ENCODE measurements around the gene TSPAN18. TPM values are rescaled to one million over a fixed set of nuclear protein-coding genes. Genes with fewer than 3 reads are reported as not detected.
A peak's percentile ranks its signal among the peaks of the same experiment; 100 is the strongest.
"Not testable (repeated sequence)": the region's sequence is repeated elsewhere in the genome, so short reads cannot be mapped to it uniquely, and the experiment has no call there.

The TSPAN18 gene
- total RNA-seq, 1 donor from 2014 or later, result 13.9 TPM

- DNase-seq (ENCODE audit: low spot score in 2 of 2) (no peak), FAIRE-seq (no peak)
These were observed 132.2 kb downstream of the TSPAN18 start for GRCh38 chr11:44858796-44859527.

GRCh38 chr11:44859528-44859925, 132.8 kb downstream of the TSPAN18 start:
- no peak for FAIRE-seq
- no peak for DNase-seq (ENCODE audit: low spot score in 2 of 2)

- FAIRE-seq (no peak), DNase-seq (ENCODE audit: low spot score in 2 of 2) (no peak)
These were observed 133.6 kb downstream of the TSPAN18 start for GRCh38 chr11:44860346-44860745.

- DNase-seq (ENCODE audit: low spot score in 2 of 2), result peak in 1 of 2 donors; percentile 27
- no peak for FAIRE-seq
These were observed 135.2 kb downstream of the TSPAN18 start for GRCh38 chr11:44861849-44862557.

- DNase-seq (ENCODE audit: low spot score in 2 of 2) (no peak), FAIRE-seq (no peak)
These were observed 135.9 kb downstream of the TSPAN18 start for GRCh38 chr11:44862558-44863101.

GRCh38 chr11:44863231-44863630, 136.5 kb downstream of the TSPAN18 start:
- FAIRE-seq (no peak), DNase-seq (ENCODE audit: low spot score in 2 of 2) (no peak)

- FAIRE-seq, result no peak
- no peak for DNase-seq (ENCODE audit: low spot score in 2 of 2)
These were observed 139.1 kb downstream of the TSPAN18 start for GRCh38 chr11:44865866-44866272.

- FAIRE-seq, result no peak
- no peak for DNase-seq (ENCODE audit: low spot score in 2 of 2)
These were observed 139.5 kb downstream of the TSPAN18 start for GRCh38 chr11:44866286-44866685.

GRCh38 chr11:44868021-44868420, 141.3 kb downstream of the TSPAN18 start:
- DNase-seq (ENCODE audit: low spot score in 2 of 2) (no peak), FAIRE-seq (no peak)

- FAIRE-seq, result no peak
- DNase-seq (ENCODE audit: low spot score in 2 of 2), result no peak
These were observed 142.0 kb downstream of the TSPAN18 start for GRCh38 chr11:44868455-44869421.

- no peak for DNase-seq (ENCODE audit: low spot score in 2 of 2)
- no peak for FAIRE-seq
These were observed 143.4 kb downstream of the TSPAN18 start for GRCh38 chr11:44870181-44870580.

GRCh38 chr11:44870615-44871176, 143.9 kb downstream of the TSPAN18 start:
- no peak for FAIRE-seq

GRCh38 chr11:44871682-44872081, 144.9 kb downstream of the TSPAN18 start:
- not testable (repeated sequence) for DNase-seq (ENCODE audit: low spot score in 2 of 2); FAIRE-seq

More at GRCh38 chr11:44870615-44871176, 143.9 kb downstream of the TSPAN18 start:
- DNase-seq (ENCODE audit: low spot score in 2 of 2), result no peak

- FAIRE-seq (no peak), DNase-seq (ENCODE audit: low spot score in 2 of 2) (no peak)
These were observed 145.8 kb downstream of the TSPAN18 start for GRCh38 chr11:44872556-44872955.

GRCh38 chr11:44873537-44873936, 146.8 kb downstream of the TSPAN18 start:
- FAIRE-seq (no peak), DNase-seq (ENCODE audit: low spot score in 2 of 2) (no peak)

- DNase-seq (ENCODE audit: low spot score in 2 of 2) (no peak), FAIRE-seq (no peak)
These were observed 147.5 kb downstream of the TSPAN18 start for GRCh38 chr11:44874284-44874683.

GRCh38 chr11:44875037-44875436, 148.3 kb downstream of the TSPAN18 start:
- FAIRE-seq (no peak), DNase-seq (ENCODE audit: low spot score in 2 of 2) (no peak)

GRCh38 chr11:44876194-44876723, 149.5 kb downstream of the TSPAN18 start:
- DNase-seq (ENCODE audit: low spot score in 2 of 2) (no peak), FAIRE-seq (no peak)

GRCh38 chr11:44876906-44877305, 150.1 kb downstream of the TSPAN18 start:
- no peak for FAIRE-seq

More at GRCh38 chr11:44876906-44877305, 150.1 kb downstream of the TSPAN18 start:
- no peak for DNase-seq (ENCODE audit: low spot score in 2 of 2)
